HG03342 (cell line): Measurements from ENCODE around the gene ANKS1B.
"Not testable (repeated sequence)": the region's sequence is repeated elsewhere in the genome, so short reads cannot be mapped to it uniquely, and the experiment has no call there.

Source experiments
- ATAC-seq: cut with Tn5 transposase; IDR thresholded peaks from one replicate; pipeline ENCODE4 v1.9.1; 2021; ENCODE audit warnings: mild to moderate bottlenecking, moderate library complexity; ENCODE audit not compliant: unreplicated experiment

The ANKS1B gene

GRCh38 chr12:99879439-99879838 is 105.3 kb downstream of the ANKS1B start:
- no peak for ATAC-seq

- ATAC-seq = no peak
Measured at GRCh38 chr12:99875081-99875480, 109.7 kb downstream of the ANKS1B start.

GRCh38 chr12:99870085-99870484 is 114.7 kb downstream of the ANKS1B start:
- ATAC-seq = no peak

- no peak for ATAC-seq
Measured at GRCh38 chr12:99861731-99862130, 123.0 kb downstream of the ANKS1B start.

- no peak for ATAC-seq
Measured at GRCh38 chr12:99859126-99859525, 125.6 kb downstream of the ANKS1B start.

- no peak for ATAC-seq
Measured at GRCh38 chr12:99852666-99853065, 132.1 kb downstream of the ANKS1B start.

GRCh38 chr12:99847936-99848335 is 136.8 kb downstream of the ANKS1B start:
- ATAC-seq = no peak

GRCh38 chr12:99834710-99835109 is 150.0 kb downstream of the ANKS1B start:
- no peak for ATAC-seq

- ATAC-seq = no peak
Measured at GRCh38 chr12:99833397-99833796, 151.3 kb downstream of the ANKS1B start.

- ATAC-seq = no peak
Measured at GRCh38 chr12:99824900-99825542, 159.7 kb downstream of the ANKS1B start.

- no peak for ATAC-seq
Measured at GRCh38 chr12:99822273-99822672, 162.5 kb downstream of the ANKS1B start.

- no peak for ATAC-seq
Measured at GRCh38 chr12:99810718-99811593, 173.8 kb downstream of the ANKS1B start.

GRCh38 chr12:99809909-99810308 is 174.8 kb downstream of the ANKS1B start:
- ATAC-seq = no peak

GRCh38 chr12:99806304-99806703 is 178.4 kb downstream of the ANKS1B start:
- ATAC-seq = no peak

- no peak for ATAC-seq
Measured at GRCh38 chr12:99804715-99805114, 180.0 kb downstream of the ANKS1B start.

- ATAC-seq = no peak
Measured at GRCh38 chr12:99800605-99801004, 184.1 kb downstream of the ANKS1B start.

GRCh38 chr12:99797931-99798330 is 186.8 kb downstream of the ANKS1B start:
- ATAC-seq = not testable (repeated sequence)

- ATAC-seq = no peak
Measured at GRCh38 chr12:99783421-99783820, 201.3 kb downstream of the ANKS1B start.

- ATAC-seq = no peak
Measured at GRCh38 chr12:99772274-99772673, 212.5 kb downstream of the ANKS1B start.

GRCh38 chr12:99771659-99772058 is 213.1 kb downstream of the ANKS1B start:
- ATAC-seq = no peak

GRCh38 chr12:99769396-99769980 is 215.2 kb downstream of the ANKS1B start:
- ATAC-seq = no peak

GRCh38 chr12:99768758-99769157 is 216.0 kb downstream of the ANKS1B start:
- no peak for ATAC-seq
